IPS-20b (cell line): ENCODE data around the gene SPATA46.

Source experiments
- H3K27ac ChIP-seq: one replicate; pipeline ENCODE4 v1.5.1; 2013; ENCODE audit warnings: low read length
- H3K27me3 ChIP-seq: 2 replicates; pipeline ENCODE4 v1.6.1; 2013; ENCODE audit warnings: mild to moderate bottlenecking, low read length, inconsistent platforms; ENCODE audit not compliant: insufficient read depth
- H3K36me3 ChIP-seq: 2 replicates; pipeline ENCODE4 v1.6.1; 2013; ENCODE audit warnings: low read depth, mild to moderate bottlenecking, inconsistent platforms, low read length, moderate library complexity; ENCODE audit not compliant: insufficient read depth
- H3K4me1 ChIP-seq: 2 replicates; pipeline ENCODE4 v1.6.1; 2013; ENCODE audit warnings: mild to moderate bottlenecking, control low read depth, inconsistent platforms, low read length, moderate library complexity; ENCODE audit not compliant: insufficient read depth
- H3K4me3 ChIP-seq: 2 replicates; pipeline ENCODE4 v1.5.1; 2013; ENCODE audit warnings: mild to moderate bottlenecking, low read length, inconsistent platforms
- H3K9ac ChIP-seq: 2 replicates; pipeline ENCODE4 v1.6.1; 2013; ENCODE audit warnings: low read depth, mild to moderate bottlenecking, inconsistent platforms, low read length, moderate library complexity
- H3K9me3 ChIP-seq: 2 replicates; pipeline ENCODE4 v1.6.1; 2013; ENCODE audit warnings: mild to moderate bottlenecking, low read depth, low read length, inconsistent platforms; ENCODE audit not compliant: insufficient read depth

SPATA46 gene

DNA sequence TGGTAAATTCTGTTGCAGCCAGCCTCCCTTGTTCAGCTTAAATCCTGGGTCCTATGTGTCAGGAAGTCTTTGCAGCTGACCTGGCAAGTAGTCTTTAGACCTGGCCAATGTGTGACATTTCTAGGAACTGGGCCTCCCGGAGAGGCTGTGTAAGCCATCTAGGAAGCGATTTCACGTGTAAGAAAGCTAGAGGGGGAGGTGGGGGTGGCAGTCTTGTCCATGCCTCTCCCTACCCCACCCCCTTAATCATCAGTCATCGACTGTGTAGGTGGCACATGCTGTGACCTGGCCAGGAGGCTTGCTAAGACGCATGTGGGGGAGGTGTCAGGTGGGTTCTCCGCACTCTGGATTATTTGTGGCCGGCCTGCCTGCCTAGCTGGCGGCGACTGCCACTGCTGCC lies 13.3 kb upstream of the SPATA46 start:
- no peak overlapping the region for H3K4me3 ChIP-seq
- no peaks in the 10 kb centered on the region for H3K36me3 ChIP-seq
- no peak overlapping the region for H3K9ac ChIP-seq
- H3K27me3 ChIP-seq, result no peaks in the 10 kb centered on the region
- peaks cover 6% of the 10 kb centered on the region; the same call in 1 of the 2 replicates for H3K4me1 ChIP-seq
- H3K9me3 ChIP-seq, result no peaks in the 10 kb centered on the region
- H3K27ac ChIP-seq, result no peak overlapping the region

GRCh38 chr1:162389021-162389818 lies 12.6 kb upstream of the SPATA46 start:
- Histone ChIP-seq H3K27ac (no peak overlapping the region), H3K9ac (no peak overlapping the region), H3K36me3 (0 out of 2 replicates have a peak, but pooled peaks cover under 1% of the 10 kb centered on the region), H3K27me3 (no peaks in the 10 kb centered on the region), H3K4me3 (no peak overlapping the region), H3K9me3 (no peaks in the 10 kb centered on the region), H3K4me1 (peaks cover 6% of the 10 kb centered on the region; the same call in 1 of the 2 replicates)

GRCh38 chr1:162388615-162389014 lies 12.0 kb upstream of the SPATA46 start:
- no peak overlapping the region for H3K4me3 ChIP-seq
- no peak overlapping the region for H3K27ac ChIP-seq
- H3K27me3 ChIP-seq, result no peaks in the 10 kb centered on the region
- no peaks in the 10 kb centered on the region for H3K9me3 ChIP-seq
- no peak overlapping the region for H3K9ac ChIP-seq
- peaks cover 6% of the 10 kb centered on the region; the same call in 1 of the 2 replicates for H3K36me3 ChIP-seq
- peaks cover 6% of the 10 kb centered on the region; the same call in 1 of the 2 replicates for H3K4me1 ChIP-seq

DNA sequence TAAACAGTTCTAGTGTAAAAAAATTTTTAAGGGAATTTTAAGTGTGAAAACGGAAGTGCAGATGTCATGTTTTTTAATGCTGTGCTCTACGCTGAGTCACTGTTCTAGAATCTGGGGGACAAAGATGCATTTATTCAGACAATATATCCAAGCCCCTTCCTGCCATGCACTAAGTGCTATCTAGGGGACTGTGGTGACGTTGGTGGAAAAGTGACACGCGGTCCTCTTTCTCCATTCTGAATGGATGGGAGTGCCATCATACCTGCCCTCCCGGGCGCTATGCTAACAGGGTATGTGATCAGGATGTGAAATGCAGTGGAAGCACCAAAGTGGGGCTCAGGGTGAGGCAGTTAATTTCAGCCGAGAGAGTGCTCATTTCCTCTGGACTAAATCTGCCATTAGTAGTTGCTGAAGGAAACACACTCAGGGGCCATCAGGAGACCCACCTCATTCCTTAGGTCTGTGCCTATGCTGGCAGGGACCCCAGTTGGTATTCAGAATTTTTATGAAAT lies 11.5 kb upstream of the SPATA46 start:
- Histone ChIP-seq H3K27ac (no peak overlapping the region), H3K4me3 (no peak overlapping the region), H3K9me3 (no peaks in the 10 kb centered on the region), H3K27me3 (no peaks in the 10 kb centered on the region), H3K9ac (no peak overlapping the region), H3K36me3 (peaks cover 11% of the 10 kb centered on the region), H3K4me1 (peaks cover 6% of the 10 kb centered on the region; the same call in 1 of the 2 replicates)

DNA sequence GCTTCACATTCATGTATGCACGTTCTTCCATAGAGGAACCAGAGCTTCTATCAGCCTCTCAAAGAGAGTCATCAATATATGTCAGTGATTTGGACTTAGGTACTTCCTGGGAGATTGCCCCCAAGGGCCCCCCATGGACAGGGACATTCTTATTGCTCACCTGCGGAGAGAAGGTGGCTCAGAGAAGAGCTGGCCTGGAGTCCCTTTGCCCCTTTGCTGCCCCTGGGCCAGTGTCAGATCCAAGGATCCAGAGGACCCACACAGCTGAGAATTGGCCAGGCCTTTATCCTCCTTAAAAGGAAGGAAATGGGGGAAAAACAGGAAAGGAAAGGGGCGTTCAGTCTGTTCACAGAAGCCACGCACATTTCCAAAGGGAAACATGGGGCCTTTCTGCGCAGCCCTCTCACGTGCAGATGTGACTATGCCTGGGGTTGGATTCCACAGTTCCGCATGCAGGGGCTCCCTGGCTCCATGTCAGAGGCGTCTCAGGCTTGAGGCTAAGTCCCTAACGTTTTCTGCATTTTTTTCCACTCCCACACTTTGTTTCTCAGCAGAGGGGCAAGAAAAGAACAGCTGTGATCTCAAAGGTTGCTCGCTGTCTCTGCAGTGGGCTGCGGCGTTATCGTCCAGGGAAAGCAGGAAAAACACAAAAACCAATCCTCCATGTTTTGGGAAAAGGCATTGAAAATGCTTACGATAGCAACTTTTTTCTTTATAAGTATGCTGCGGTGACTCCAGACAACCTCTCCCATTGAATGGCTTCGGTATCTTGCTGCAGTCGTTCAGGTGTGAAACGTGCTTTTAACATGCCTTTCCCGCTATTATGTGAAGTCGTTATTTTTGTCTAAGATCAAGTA lies 10.8 kb upstream of the SPATA46 start:
- H3K27me3 ChIP-seq, result no peaks in the 10 kb centered on the region
- no peak overlapping the region for H3K4me3 ChIP-seq
- H3K4me1 ChIP-seq, result peaks cover 6% of the 10 kb centered on the region; the same call in 1 of the 2 replicates
- H3K9ac ChIP-seq, result no peak overlapping the region
- no peak overlapping the region for H3K27ac ChIP-seq
- H3K9me3 ChIP-seq, result no peaks in the 10 kb centered on the region
- peaks cover 12% of the 10 kb centered on the region for H3K36me3 ChIP-seq

DNA sequence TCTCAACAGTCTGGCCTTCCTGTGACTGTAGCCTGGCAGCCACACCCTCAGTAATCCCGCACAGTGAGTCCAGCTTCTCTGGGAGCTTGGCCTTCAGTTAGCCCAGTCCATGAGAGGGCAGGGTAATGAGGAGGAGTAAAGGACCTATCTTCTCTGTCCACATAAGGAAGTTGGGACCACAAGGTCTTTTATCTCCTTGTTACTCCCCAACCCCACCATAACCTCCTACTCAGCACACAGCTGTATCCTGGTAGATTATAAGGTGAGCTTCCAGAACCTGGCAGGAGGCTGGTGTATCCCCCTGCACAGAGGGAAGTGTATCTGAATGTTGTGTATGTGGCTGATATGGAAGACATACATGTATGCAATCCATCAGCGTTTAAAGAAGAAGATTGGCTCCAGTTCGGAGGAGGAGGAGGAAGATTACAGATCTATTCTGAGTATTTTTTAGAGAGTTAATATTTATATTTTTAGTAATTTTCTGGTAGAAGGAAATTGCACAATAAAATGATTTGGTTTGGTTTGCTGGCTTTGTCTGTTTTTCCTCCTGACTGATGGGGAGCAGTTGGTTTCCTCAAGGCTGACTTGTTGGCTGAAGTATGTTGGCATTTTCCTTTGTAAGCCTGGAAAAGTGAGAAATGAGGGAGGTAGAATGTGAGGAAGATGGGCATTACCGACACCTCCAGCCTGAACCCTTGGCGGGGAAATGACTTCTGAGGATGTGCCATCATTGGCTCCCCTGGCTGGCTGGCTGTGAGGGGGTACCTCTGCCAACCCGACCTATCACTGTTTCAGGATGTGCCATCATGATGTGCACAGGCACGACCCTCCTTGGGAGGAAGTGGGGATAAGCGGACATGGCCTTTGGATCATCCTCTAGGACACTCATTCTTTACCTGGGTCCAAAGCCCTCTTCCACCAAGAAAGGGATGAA lies 9.9 kb upstream of the SPATA46 start:
- H3K36me3 ChIP-seq, result peaks cover 12% of the 10 kb centered on the region
- no peak overlapping the region for H3K4me3 ChIP-seq
- H3K9me3 ChIP-seq, result no peaks in the 10 kb centered on the region
- no peaks in the 10 kb centered on the region for H3K27me3 ChIP-seq
- no peak overlapping the region for H3K9ac ChIP-seq
- peaks cover 2% of the 10 kb centered on the region; the same call in 1 of the 2 replicates for H3K4me1 ChIP-seq
- no peak overlapping the region for H3K27ac ChIP-seq

DNA sequence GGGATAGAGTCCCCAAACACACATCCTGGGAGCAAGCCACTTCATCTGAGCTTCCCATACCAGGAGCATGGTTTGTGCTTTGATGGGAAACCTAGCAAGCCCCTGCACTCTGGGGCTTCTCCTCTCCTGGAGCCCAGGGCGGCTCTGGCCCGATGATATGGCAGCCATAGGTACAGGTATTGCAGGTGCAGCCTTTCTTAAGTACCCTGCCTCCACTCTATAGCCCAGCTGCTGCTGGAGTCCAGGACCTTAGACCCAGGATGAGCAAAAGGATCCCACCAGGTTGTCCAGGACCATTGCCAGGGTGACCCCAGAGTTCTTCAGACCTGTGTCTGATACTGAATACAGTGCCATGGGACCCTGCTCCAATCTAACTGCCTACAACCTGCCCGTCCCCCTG lies 9.0 kb upstream of the SPATA46 start:
- Histone ChIP-seq H3K9me3 (no peaks in the 10 kb centered on the region), H3K4me3 (no peak overlapping the region), H3K36me3 (peaks cover 12% of the 10 kb centered on the region), H3K27me3 (no peaks in the 10 kb centered on the region), H3K9ac (no peak overlapping the region), H3K27ac (no peak overlapping the region), H3K4me1 (no peaks in the 10 kb centered on the region; the same call in 1 of the 2 replicates)

DNA sequence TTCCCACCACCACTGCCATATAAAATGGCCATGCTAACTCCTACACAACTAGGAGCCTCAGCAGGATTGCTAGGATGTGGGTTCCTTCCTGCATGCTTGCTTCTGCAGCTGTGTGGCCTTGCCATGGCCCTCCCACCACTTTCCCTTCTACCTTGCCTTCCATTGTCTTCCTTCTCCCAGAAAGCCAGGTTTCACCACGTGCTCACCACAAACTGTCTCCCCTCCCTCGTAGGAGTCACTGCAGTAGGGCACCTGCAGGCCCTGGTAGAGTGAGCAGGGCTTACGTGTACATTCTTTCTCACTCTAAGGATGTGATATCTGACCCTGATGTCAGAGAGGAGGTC lies 8.6 kb upstream of the SPATA46 start:
- no peaks in the 10 kb centered on the region for H3K9me3 ChIP-seq
- no peak overlapping the region for H3K4me3 ChIP-seq
- no peaks in the 10 kb centered on the region; the same call in 1 of the 2 replicates for H3K4me1 ChIP-seq
- no peak overlapping the region for H3K9ac ChIP-seq
- no peak overlapping the region for H3K27ac ChIP-seq
- no peaks in the 10 kb centered on the region for H3K27me3 ChIP-seq
- H3K36me3 ChIP-seq, result peaks cover 12% of the 10 kb centered on the region

- Histone ChIP-seq H3K27ac (no peak overlapping the region), H3K9me3 (no peaks in the 10 kb centered on the region), H3K4me3 (no peak overlapping the region), H3K27me3 (no peaks in the 10 kb centered on the region), H3K4me1 (no peaks in the 10 kb centered on the region; the same call in 1 of the 2 replicates), H3K36me3 (peaks cover 12% of the 10 kb centered on the region), H3K9ac (no peak overlapping the region)
Measured at GRCh38 chr1:162384601-162385279, 8.1 kb upstream of the SPATA46 start.

DNA sequence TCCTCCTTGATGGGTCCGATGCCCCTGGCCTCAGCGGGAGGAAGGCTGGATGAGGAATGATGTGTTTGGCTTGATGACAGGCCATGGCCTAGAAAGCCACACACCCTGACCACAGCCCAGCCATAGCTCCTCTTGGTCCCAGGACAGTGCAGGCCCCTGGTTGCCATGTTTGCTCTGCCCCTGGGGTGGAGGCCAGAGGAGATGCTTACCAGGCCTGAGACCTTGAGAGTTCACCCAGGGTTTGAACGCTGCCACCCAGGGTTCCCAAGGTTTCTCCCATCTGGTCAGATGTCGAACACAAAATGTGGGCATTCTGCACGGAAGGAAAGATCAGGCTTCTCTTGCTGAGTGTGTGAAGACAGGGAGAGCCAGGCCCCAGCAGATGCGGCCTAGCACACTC lies 7.5 kb upstream of the SPATA46 start:
- peaks cover 12% of the 10 kb centered on the region for H3K36me3 ChIP-seq
- H3K4me1 ChIP-seq, result no peaks in the 10 kb centered on the region
- H3K27me3 ChIP-seq, result no peaks in the 10 kb centered on the region
- H3K4me3 ChIP-seq, result no peak overlapping the region
- no peaks in the 10 kb centered on the region for H3K9me3 ChIP-seq
- H3K9ac ChIP-seq, result no peak overlapping the region
- H3K27ac ChIP-seq, result no peak overlapping the region
